HepG2 (cell line): ENCODE data around the gene FAM216A. TPM values are rescaled to one million over a fixed set of nuclear protein-coding genes. Genes with fewer than 3 reads are reported as not detected.

Source experiments
- ARID4A ChIP-seq: sonication (generic); formaldehyde crosslinking; IDR thresholded peaks from 2 replicates; pipeline ENCODE4 v1.5.0; 2020; ENCODE audit warnings: mild to moderate bottlenecking, missing genetic modification reagents, borderline replicate concordance
- DNMT3B ChIP-seq: conservative IDR thresholded peaks from 2 replicates; pipeline ENCODE4 v1.6.1; 2016; ENCODE audit warnings: missing biosample characterization, control low read depth
- GTF3A ChIP-seq: sonication (generic); formaldehyde crosslinking; conservative IDR thresholded peaks from 2 replicates; pipeline ENCODE4 v1.4.0; 2020; ENCODE audit warnings: mild to moderate bottlenecking, missing genetic modification reagents
- KDM4B ChIP-seq: sonication (generic); formaldehyde crosslinking; IDR thresholded peaks from 2 replicates; pipeline ENCODE4 v1.4.0; 2020; ENCODE audit warnings: missing genetic modification reagents
- KMT2A ChIP-seq: sonication (generic); formaldehyde crosslinking; IDR thresholded peaks from 2 replicates; pipeline ENCODE4 v1.4.0; 2020; ENCODE audit warnings: missing genetic modification reagents
- MAX ChIP-seq: IDR thresholded peaks from 2 replicates; pipeline ENCODE4 v1.6.1; 2012; ENCODE audit warnings: inconsistent platforms
- MXI1 ChIP-seq: IDR thresholded peaks from 3 replicates; pipeline ENCODE4 v1.6.1; 2012; ENCODE audit warnings: low read depth, low read length, inconsistent platforms, borderline replicate concordance
- POGZ ChIP-seq: sonication (generic); formaldehyde crosslinking; IDR thresholded peaks from 2 replicates; pipeline ENCODE4 v1.4.0; 2020; ENCODE audit warnings: mild to moderate bottlenecking, missing genetic modification reagents
- SAP130 ChIP-seq: IDR thresholded peaks from 2 replicates; pipeline ENCODE4 v1.6.1; 2016; ENCODE audit warnings: low read depth
- SNAPC2 ChIP-seq: sonication (generic); formaldehyde crosslinking; IDR thresholded peaks from 2 replicates; pipeline ENCODE4 v1.8.1; 2022; ENCODE audit warnings: mild to moderate bottlenecking, missing genetic modification reagents
- SNAPC4 ChIP-seq: sonication (generic); formaldehyde crosslinking; IDR thresholded peaks from 2 replicates; pipeline ENCODE4 v1.4.0; 2020; ENCODE audit warnings: mild to moderate bottlenecking, missing genetic modification reagents
- ZBTB7B ChIP-seq: sonication (generic); formaldehyde crosslinking; IDR thresholded peaks from 2 replicates; pipeline ENCODE4 v1.4.0; 2020; ENCODE audit warnings: missing genetic modification reagents
- ZIK1 ChIP-seq: sonication (generic); formaldehyde crosslinking; IDR thresholded peaks from 2 replicates; pipeline ENCODE4 v1.5.0; 2020; ENCODE audit warnings: mild to moderate bottlenecking, low read depth, missing genetic modification reagents, borderline replicate concordance
- ZKSCAN1 ChIP-seq: fragments of 150-350 bp; IDR thresholded peaks from 2 replicates; pipeline ENCODE4 v1.6.1; 2014; ENCODE audit warnings: low read length
- ZMYM4 ChIP-seq: sonication (generic); formaldehyde crosslinking; IDR thresholded peaks from 2 replicates; pipeline ENCODE4 v1.8.1; 2023; ENCODE audit warnings: mild to moderate bottlenecking, missing genetic modification reagents
- ZNF331 ChIP-seq: sonication (generic); formaldehyde crosslinking; IDR thresholded peaks from 2 replicates; pipeline ENCODE4 v1.4.0; 2020; ENCODE audit warnings: missing genetic modification reagents
- ZNF335 ChIP-seq: sonication (generic); formaldehyde crosslinking; IDR thresholded peaks from 2 replicates; pipeline ENCODE4 v1.4.0; 2020; ENCODE audit warnings: missing genetic modification reagents
- ZNF564 ChIP-seq: sonication (generic); formaldehyde crosslinking; IDR thresholded peaks from 2 replicates; pipeline ENCODE4 v1.8.1; 2023; ENCODE audit warnings: mild to moderate bottlenecking, missing genetic modification reagents
- ZNF605 ChIP-seq: sonication (generic); formaldehyde crosslinking; IDR thresholded peaks from 2 replicates; pipeline ENCODE4 v1.8.0; 2022; ENCODE audit warnings: mild to moderate bottlenecking, missing genetic modification reagents
- ZNF883 ChIP-seq: sonication (generic); formaldehyde crosslinking; IDR thresholded peaks from 2 replicates; pipeline ENCODE4 v1.5.1; 2020; ENCODE audit warnings: mild to moderate bottlenecking, missing genetic modification reagents; ENCODE audit errors: not compliant biosample characterization
- polyA plus RNA-seq, 8 experiments: library from polyadenylated mRNA; depleted of rRNA in 3 of 8; stranded (reverse) in 7 of 8; unstranded in 1 of 8; fragments of >200 nt; fragmentation: Illumina TruSeq in 4 of 8; extraction: Trizol in 4 of 8; gene quantifications; 2 replicates each; pipeline versions ENCODE4 v1.2.1 to v1.2.3, GENCODE V29; 2011 to 2016; ENCODE audit warnings: low read depth in 4 of 8, missing spikeins in 1 of 8, mixed read lengths in 1 of 8; ENCODE audit not compliant: insufficient read depth in 1 of 8
- total RNA-seq, 5 experiments: library from RNA; depleted of rRNA; stranded (reverse); fragments of >200 nt; fragmentation: Illumina TruSeq; extraction: Trizol; gene quantifications; 2 replicates each; pipeline ENCODE4 v1.2.3, GENCODE V29; 2016; ENCODE audit warnings: low read depth in 1 of 5

Gene FAM216A
- total and polyA plus RNA-seq, 2 of the 13 experiments (the other 11 are each of a cell fraction or from before 2014, with no cell fraction given) = 20.3 to 31.2 TPM

GRCh38 chr12:110449799-110450497, 18.7 kb upstream of the FAM216A start, which contains the start of gene ARPC3 (continued):
- TF ChIP-seq SNAPC2 (peak; percentile 34; the same call in 1 of the 2 replicates), KMT2A (peak; percentile 67), GTF3A (CRISPR knock-in tag) (0 out of 2 replicates have a peak, but pooled peaks have one; percentile 49), ZNF564 (CRISPR knock-in tag) (0 out of 2 replicates have a peak, but pooled peaks have one; percentile 40), ZNF883 (CRISPR knock-in tag) (peak; percentile 73), KDM4B (CRISPR knock-in tag) (peak; percentile 60; the same call in 1 of the 2 replicates), ZMYM4 (CRISPR knock-in tag) (peak; percentile 87), SNAPC4 (CRISPR knock-in tag) (no peak), MXI1 (peak; percentile 77; the same call in 2 of the 3 replicates), ZIK1 (CRISPR knock-in tag) (peak; percentile 84; the same call in 1 of the 2 replicates), MAX (peak; percentile 6; the same call in 1 of the 2 replicates), ZNF331 (peak; percentile 64), POGZ (CRISPR knock-in tag) (peak; percentile 83), DNMT3B (CRISPR knock-in tag) (peak; percentile 68; the same call in 1 of the 2 replicates), SAP130 (CRISPR knock-in tag) (peak; percentile 93), ZKSCAN1 (no peak), ZBTB7B (CRISPR knock-in tag) (peak; percentile 48; the same call in 1 of the 2 replicates), ZNF335 (CRISPR knock-in tag) (0 out of 2 replicates have a peak, but pooled peaks have one; percentile 22), ZNF605 (CRISPR knock-in tag) (peak; percentile 87), ARID4A (CRISPR knock-in tag) (peak; percentile 92)
